ENCODE measurements around the gene SLITRK2.

The SLITRK2 gene

GRCh38 chrX:145853181-145853580 lies 35.6 kb downstream of the SLITRK2 start:
- no peak overlapping the region for H3K27ac ChIP-seq
- no peak for DNase-seq (ENCODE audit: low read depth, low spot score)

DNA sequence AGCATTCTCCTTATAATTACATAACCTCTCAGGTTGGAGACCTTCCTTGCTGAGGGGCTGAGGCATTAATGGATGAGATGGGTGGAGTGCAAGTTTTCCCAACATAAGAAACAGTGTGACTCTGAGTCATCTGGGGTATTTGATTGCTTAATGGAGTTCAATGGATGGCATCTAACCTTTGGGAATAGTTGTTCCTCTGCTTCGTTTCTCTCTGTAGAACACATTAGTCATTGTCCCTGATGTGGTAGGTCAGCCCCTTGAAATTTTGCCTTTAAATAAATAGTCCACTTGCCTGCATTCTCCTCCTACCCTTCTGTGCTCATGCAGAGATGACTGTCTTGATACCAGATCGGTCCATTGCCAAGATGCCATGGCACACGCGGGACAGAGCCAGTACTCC lies 38.6 kb downstream of the SLITRK2 start:
- DNase-seq (ENCODE audit: low read depth, low spot score), result no peak

GRCh38 chrX:145861818-145862217 lies 44.2 kb downstream of the SLITRK2 start:
- no peak overlapping the region for H3K27ac ChIP-seq
- DNase-seq (ENCODE audit: low read depth, low spot score), result no peak

More for the DNA sequence above, 38.6 kb downstream of the SLITRK2 start:
- H3K27ac ChIP-seq, result no peak overlapping the region

- H3K27ac ChIP-seq, result no peak overlapping the region
- DNase-seq (ENCODE audit: low read depth, low spot score), result no peak
Observed at GRCh38 chrX:145865082-145865481, 47.5 kb downstream of the SLITRK2 start.

Measured in epithelial cell of prostate (primary cell).